Endothelial cell of umbilical vein (primary cell): ENCODE measurements around the gene NAV3. TPM values are rescaled to one million over a fixed set of nuclear protein-coding genes. Genes with fewer than 3 reads are reported as not detected.

Experiments
- BruUV-seq: library from RNA; stranded (reverse); fragments of 400-500 nt; replicated peaks from 2 replicates; lab custom pipeline; 2021; lab: Mats Ljungman, UMichigan
- CTCF ChIA-PET: fragments of 300-600, 350-600 bp; sonication (Branson Sonifier 250); formaldehyde crosslinking; loops from one replicate; lab custom pipeline; 2021; ENCODE audit warnings: antibody characterized with exemption, inconsistent platforms; lab: Charles Lee
- POLR2A ChIA-PET: fragments of 300-600, 350-600 bp; sonication (Branson Sonifier 250); formaldehyde crosslinking; loops from one replicate; lab custom pipeline; 2021; ENCODE audit warnings: antibody characterized with exemption, inconsistent platforms; lab: Charles Lee
- DNase-seq: peaks from one replicate; pipeline ENCODE4 v3.0.0-alpha.2; 2011; ENCODE audit warnings: low read depth, low spot score
- FAIRE-seq: peaks from 2 replicates; lab custom pipeline; 2011; peaks lifted over from hg19 to GRCh38; lab: Jason Lieb, UNC
- H2AFZ ChIP-seq: 2 replicates; pipeline ENCODE4 v1.6.0; 2012; ENCODE audit warnings: low read depth, low read length, control low read depth, inconsistent platforms
- H3K27ac ChIP-seq: 2 replicates; pipeline ENCODE4 v1.5.1; 2011; ENCODE audit warnings: low read depth, mild to moderate bottlenecking, control low read depth, low read length, moderate library complexity; ENCODE audit not compliant: insufficient read depth
- H3K27me3 ChIP-seq, 2 experiments: 2 replicates each; pipeline versions ENCODE4 v1.6.0 to v1.6.1; 2011; ENCODE audit warnings: low read length in 2 of 2, mixed read lengths in 1 of 2; ENCODE audit not compliant: control insufficient read depth in 2 of 2, insufficient read depth in 2 of 2
- H3K36me3 ChIP-seq, 2 experiments: 2 replicates in 1 of 2; 3 replicates in 1 of 2; pipeline ENCODE4 v1.5.1; 2011; ENCODE audit warnings: low read length in 2 of 2, mild to moderate bottlenecking in 1 of 2, moderate library complexity in 1 of 2; ENCODE audit not compliant: control insufficient read depth in 2 of 2, insufficient read depth in 2 of 2; ENCODE audit errors: extremely low read depth in 1 of 2
- H3K4me1 ChIP-seq: 3 replicates; pipeline ENCODE4 v1.5.1; 2011; ENCODE audit warnings: mild to moderate bottlenecking, low read length; ENCODE audit not compliant: control insufficient read depth, insufficient read depth; ENCODE audit errors: extremely low read depth
- H3K4me2 ChIP-seq: 2 replicates; pipeline ENCODE4 v1.6.1; 2011; ENCODE audit warnings: low read length, control low read depth, mixed read lengths; ENCODE audit not compliant: insufficient read depth
- H3K4me3 ChIP-seq, 3 experiments: fragments of 200-600 bp in 1 of 3; sonication (generic), shearing (Covaris generic) in 1 of 3; replicated peaks in 1 of 3; 2 replicates each; pipeline ENCODE4 v1.5.1; 2011 to 2016; ENCODE audit warnings: control low read depth in 3 of 3, low read length in 3 of 3, mild to moderate bottlenecking in 2 of 3, inconsistent platforms in 1 of 3, low read depth in 1 of 3, moderate library complexity in 1 of 3; ENCODE audit not compliant: insufficient read depth in 1 of 3
- H3K79me2 ChIP-seq: 2 replicates; pipeline ENCODE4 v1.6.0; 2012; ENCODE audit warnings: low read length, inconsistent platforms; ENCODE audit not compliant: control insufficient read depth, insufficient read depth
- H3K9ac ChIP-seq: replicated peaks from 2 replicates; pipeline ENCODE3; 2011; ENCODE audit warnings: low read length, control low read depth; ENCODE audit not compliant: insufficient read depth; ENCODE audit errors: extremely low read depth
- H3K9me1 ChIP-seq: replicated peaks from 3 replicates; pipeline ENCODE4 v1.6.0; 2011; ENCODE audit warnings: mild to moderate bottlenecking, low read length; ENCODE audit not compliant: control insufficient read depth, insufficient read depth; ENCODE audit errors: extremely low read depth
- H3K9me3 ChIP-seq: replicated peaks from 2 replicates; pipeline ENCODE4 v1.5.1; 2012; ENCODE audit warnings: low read length, inconsistent platforms; ENCODE audit not compliant: control insufficient read depth, insufficient read depth
- H4K20me1 ChIP-seq: replicated peaks from 2 replicates; pipeline ENCODE3; 2011; ENCODE audit warnings: mild to moderate bottlenecking, low read length; ENCODE audit not compliant: control insufficient read depth, insufficient read depth; ENCODE audit errors: extremely low read depth
- CTCF ChIP-seq, 2 donors: IDR thresholded peaks; 1 replicate in 1 of 2; 2 replicates in 1 of 2; pipeline ENCODE4 v1.5.1; 2011; ENCODE audit warnings: low read length in 2 of 2, mild to moderate bottlenecking in 2 of 2, moderate library complexity in 2 of 2, control low read depth in 1 of 2, inconsistent platforms in 1 of 2, low read depth in 1 of 2; ENCODE audit not compliant: insufficient read depth in 1 of 2; ENCODE audit errors: extremely low read depth in 1 of 2
- EZH2 ChIP-seq: IDR thresholded peaks from 2 replicates; pipeline ENCODE4 v1.6.1; 2012; ENCODE audit warnings: borderline replicate concordance, low read depth, mild to moderate bottlenecking, moderate library complexity, low read length, inconsistent platforms; ENCODE audit not compliant: severe bottlenecking
- FOS ChIP-seq: IDR thresholded peaks from 2 replicates; pipeline ENCODE4 v1.6.1; 2011; ENCODE audit warnings: mild to moderate bottlenecking, low read length, moderate library complexity, borderline replicate concordance; ENCODE audit not compliant: insufficient read depth
- JUN ChIP-seq: IDR thresholded peaks from 2 replicates; pipeline ENCODE4 v1.6.1; 2011; ENCODE audit warnings: borderline replicate concordance, low read depth; ENCODE audit not compliant: insufficient read length, insufficient read depth
- MYC ChIP-seq: IDR thresholded peaks from one replicate; pipeline ENCODE4 v1.6.1; 2011; ENCODE audit warnings: mild to moderate bottlenecking, low read depth, low read length
- POLR2AphosphoS5 ChIP-seq: IDR thresholded peaks from 2 replicates; pipeline ENCODE4 v1.6.1; 2012; ENCODE audit warnings: low read depth, mild to moderate bottlenecking, control low read depth, low read length, moderate library complexity; ENCODE audit not compliant: insufficient read depth
- dilution Hi-C: fragments of 300-500 bp; cut with MboI; formaldehyde crosslinking; loops from one replicate; pipeline ENCODE4 v1.15.0; 2019; ENCODE audit warnings: low sequenced_read_pairs; ENCODE audit not compliant: extremely low pct_ligation_motif_present
- intact Hi-C: fragments of 100-400 bp; cut with micrococcal nuclease; formaldehyde crosslinking; loops from one replicate; pipeline ENCODE4 v1.10.0; 2022
- polyA plus RNA-seq, 4 experiments: library from polyadenylated mRNA; depleted of rRNA in 3 of 4; stranded (reverse) in 3 of 4; unstranded in 1 of 4; fragments of >200 nt; gene quantifications; 2 replicates each; pipeline versions ENCODE4 v1.2.1 to v1.2.3, GENCODE V29; 2011 to 2012; ENCODE audit warnings: missing spikeins in 1 of 4
- total RNA-seq: library from RNA; stranded (reverse); gene quantifications from 2 replicates; pipeline ENCODE4 v1.2.3, GENCODE V29; 2021

Gene NAV3
- total and polyA plus RNA-seq, 2 donors (not counting 3 experiments of a cell fraction or from before 2014, with no cell fraction given) = 6.7 to 40.1 TPM

GRCh38 chr12:78155546-78155945, 324.9 kb downstream of the NAV3 start:
- dilution Hi-C loops (no loop called here), intact Hi-C loops (no loop called here)
- Histone ChIP-seq H3K9me3 (no peaks in the 10 kb centered on the region), H3K4me2 (no peak overlapping the region), H3K9me1 (no peaks in the 10 kb centered on the region), H3K79me2 (no peaks in the 10 kb centered on the region), H3K27me3 (no peaks in the 10 kb centered on the region), H2AFZ (no peak overlapping the region), H3K27ac (no peak overlapping the region), H3K4me3 (no peak overlapping the region), H3K36me3 (peaks cover 0 to 7% of the 10 kb centered on the region in 2 experiments), H4K20me1 (no peaks in the 10 kb centered on the region), H3K4me1 (no peaks in the 10 kb centered on the region), H3K9ac (no peak overlapping the region)
- no TSS peak for BruUV-seq
- no peak for DNase-seq
- no peak for TF ChIP-seq EZH2
- TF ChIP-seq FOS = no peak
- no peak for TF ChIP-seq CTCF (IDR thresholded peaks at IDR 0.05; ENCODE audit: extremely low read depth in 1 of 2, insufficient read depth in 1 of 2, low read depth in 1 of 2, low read length in 2 of 2)
- TF ChIP-seq POLR2AphosphoS5 = no peak
- TF ChIP-seq MYC = no peak
- POLR2A ChIA-PET = no interaction called here
- FAIRE-seq = no peak
- CTCF ChIA-PET = no interaction called here

DNA sequence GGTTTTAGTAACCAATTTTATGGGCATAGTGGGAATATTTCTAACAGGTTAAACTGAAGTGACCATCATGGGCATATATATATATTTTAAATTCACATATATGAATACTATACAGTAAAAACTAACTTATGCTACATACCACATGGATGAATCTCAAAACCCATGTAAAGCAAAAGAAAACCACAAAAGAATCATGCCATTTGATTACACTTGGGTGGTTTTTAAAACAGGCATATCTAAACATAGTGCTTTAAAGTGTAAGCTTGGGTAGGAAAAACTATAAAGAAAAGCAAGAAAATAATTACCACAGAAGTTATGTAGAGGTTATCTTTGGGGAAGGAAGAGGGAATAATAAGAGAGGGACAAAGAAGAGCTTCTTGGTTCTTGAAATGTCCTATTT, 326.1 kb downstream of the NAV3 start:
- dilution Hi-C loops (no loop called here), intact Hi-C loops (no loop called here)
- no peak overlapping the region for H3K4me3 ChIP-seq
- no peaks in the 10 kb centered on the region for H3K4me1 ChIP-seq
- no peaks in the 10 kb centered on the region for H4K20me1 ChIP-seq
- no peaks in the 10 kb centered on the region for H3K79me2 ChIP-seq
- TF ChIP-seq FOS (no peak), JUN (no peak), EZH2 (no peak)
- H3K9ac ChIP-seq = no peak overlapping the region
- H3K9me3 ChIP-seq = no peaks in the 10 kb centered on the region
- no peaks in the 10 kb centered on the region for H3K9me1 ChIP-seq
- DNase-seq (no peak), FAIRE-seq (no peak)
- no peak overlapping the region for H3K4me2 ChIP-seq
- POLR2A ChIA-PET = interaction anchor here (0.5 kb wide), 1 partner anchor 1028 kb away, joined by 4 read pairs; no protein-coding TSS in a partner anchor
- peaks cover 0 to 7% of the 10 kb centered on the region in 2 experiments for H3K36me3 ChIP-seq
- no peaks in the 10 kb centered on the region for H3K27me3 ChIP-seq
- H3K27ac ChIP-seq = no peak overlapping the region
- no peak overlapping the region for H2AFZ ChIP-seq
- no TSS peak for BruUV-seq
- CTCF ChIA-PET = interaction anchor here (3.6 kb wide), 1 partner anchor 11 kb away, joined by 12 read pairs; no protein-coding TSS in a partner anchor
